NOMO-1 (cell line): ENCODE data around the gene RSPO3.
"Not testable (repeated sequence)": the region's sequence is repeated elsewhere in the genome, so short reads cannot be mapped to it uniquely, and the experiment has no call there.

Experiments used
- DNase-seq, 2 experiments: peaks; one replicate each; lab custom pipeline; 2025; ENCODE audit not compliant: unreplicated experiment in 2 of 2; lab: John Stamatoyannopoulos, UW

RSPO3 gene, protein sequence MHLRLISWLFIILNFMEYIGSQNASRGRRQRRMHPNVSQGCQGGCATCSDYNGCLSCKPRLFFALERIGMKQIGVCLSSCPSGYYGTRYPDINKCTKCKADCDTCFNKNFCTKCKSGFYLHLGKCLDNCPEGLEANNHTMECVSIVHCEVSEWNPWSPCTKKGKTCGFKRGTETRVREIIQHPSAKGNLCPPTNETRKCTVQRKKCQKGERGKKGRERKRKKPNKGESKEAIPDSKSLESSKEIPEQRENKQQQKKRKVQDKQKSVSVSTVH

DNA sequence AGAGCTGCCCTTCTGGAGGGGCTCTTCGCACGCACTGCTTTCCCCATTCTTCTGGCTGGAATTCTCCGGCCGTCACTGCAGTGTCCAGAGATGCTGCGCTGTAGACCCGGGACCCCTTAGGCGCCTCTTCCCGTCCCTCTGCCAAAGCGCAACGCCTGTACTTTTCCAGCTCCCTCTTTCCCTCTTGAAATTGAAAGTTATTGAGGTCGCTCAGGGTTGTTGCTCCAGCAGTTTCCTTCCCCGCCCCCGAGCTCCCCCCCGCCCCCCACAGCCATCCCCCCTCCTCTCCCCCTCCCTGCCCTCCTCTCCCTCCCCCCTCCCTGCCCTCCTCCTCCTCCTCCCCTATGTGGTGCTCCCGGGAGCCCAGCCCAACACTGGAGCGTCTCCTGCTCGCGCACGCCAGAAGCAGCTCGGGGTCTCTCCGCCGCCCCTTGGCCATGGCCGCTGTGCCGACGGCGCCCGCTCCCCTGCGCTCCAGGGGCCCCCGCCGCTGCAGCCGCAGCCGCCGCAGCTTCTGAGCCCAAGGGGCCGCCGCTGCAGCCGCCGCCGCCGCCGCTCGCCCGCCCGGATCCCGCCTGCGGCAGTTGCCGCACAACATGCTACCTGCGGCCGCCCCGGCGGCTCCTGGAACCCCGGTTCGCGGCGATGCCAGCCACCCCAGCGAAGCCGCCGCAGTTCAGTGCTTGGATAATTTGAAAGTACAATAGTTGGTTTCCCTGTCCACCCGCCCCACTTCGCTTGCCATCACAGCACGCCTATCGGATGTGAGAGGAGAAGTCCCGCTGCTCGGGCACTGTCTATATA lies at the start of gene RSPO3:
Gene RSPO3 (plus strand): TSS at position 374 of the 804 bp plus-strand sequence. CDS start 522 bp downstream, outside the sequence.
- peak; percentile 11 to 18 for DNase-seq

DNA sequence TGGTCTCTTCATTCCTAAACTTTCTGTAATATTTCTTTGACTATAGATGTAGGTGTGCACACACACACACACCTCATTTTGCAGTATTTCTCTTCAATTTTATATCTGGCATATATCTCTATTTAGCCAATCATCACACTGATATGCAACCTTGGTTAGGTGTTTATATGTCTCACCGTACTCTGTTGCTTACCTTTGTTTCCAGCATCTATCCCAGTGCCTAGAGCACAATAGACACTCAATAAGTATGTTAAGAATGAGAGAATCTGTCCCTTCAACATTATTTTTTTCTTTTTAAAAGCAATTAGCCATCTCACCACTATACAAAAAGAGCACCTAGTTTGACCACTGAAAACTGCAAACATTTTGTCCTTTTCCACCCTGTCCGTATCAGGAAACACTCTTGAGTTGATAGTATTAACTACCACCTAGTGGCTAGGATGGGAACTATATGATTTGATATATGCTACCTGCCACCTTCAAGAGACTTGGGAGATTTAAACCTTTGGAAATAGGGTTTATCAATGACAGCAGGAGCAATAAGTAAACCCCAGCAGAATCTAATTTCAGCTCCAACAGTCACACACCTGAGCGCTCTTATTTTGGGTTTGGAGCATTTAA lies 48.7 kb upstream of the RSPO3 start:
- no peak for DNase-seq

DNA sequence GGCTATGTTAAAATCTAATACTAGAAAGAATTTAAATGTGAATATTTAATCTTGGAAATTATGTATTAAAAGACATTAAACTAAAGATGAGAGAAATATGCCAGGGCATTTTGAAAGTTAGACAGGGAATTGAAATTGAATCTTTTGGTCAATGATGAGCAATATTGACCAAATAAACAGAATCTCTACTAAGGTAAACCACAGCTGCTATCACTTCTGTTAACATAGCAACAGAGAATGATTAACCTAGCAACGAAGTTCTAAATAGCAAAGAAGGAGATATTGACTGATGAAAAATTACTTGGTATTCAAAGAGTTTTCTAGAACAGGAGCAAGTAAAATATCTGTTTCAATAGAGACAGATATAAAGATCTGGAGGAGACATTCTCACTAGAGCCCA lies 45.2 kb upstream of the RSPO3 start:
- no peak for DNase-seq

DNA sequence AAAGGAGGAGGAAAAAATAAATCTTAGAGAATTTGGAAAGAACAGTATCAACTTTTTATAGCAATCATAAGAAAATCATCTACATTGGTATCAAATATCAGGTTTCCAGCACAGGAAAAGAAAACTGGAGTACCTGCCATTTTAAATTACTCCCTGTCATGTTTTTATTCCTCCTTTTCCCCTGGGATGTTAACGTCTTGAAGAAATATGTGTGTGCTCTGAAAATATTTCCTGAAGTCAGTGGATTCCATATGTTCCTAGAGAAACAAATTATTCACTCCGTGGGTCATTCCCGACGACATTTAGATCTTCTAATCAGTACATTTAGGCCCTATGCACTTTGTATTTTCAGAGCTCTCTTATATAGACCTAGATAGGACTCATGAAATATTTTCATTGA lies 42.0 kb upstream of the RSPO3 start:
- DNase-seq = no peak

DNA sequence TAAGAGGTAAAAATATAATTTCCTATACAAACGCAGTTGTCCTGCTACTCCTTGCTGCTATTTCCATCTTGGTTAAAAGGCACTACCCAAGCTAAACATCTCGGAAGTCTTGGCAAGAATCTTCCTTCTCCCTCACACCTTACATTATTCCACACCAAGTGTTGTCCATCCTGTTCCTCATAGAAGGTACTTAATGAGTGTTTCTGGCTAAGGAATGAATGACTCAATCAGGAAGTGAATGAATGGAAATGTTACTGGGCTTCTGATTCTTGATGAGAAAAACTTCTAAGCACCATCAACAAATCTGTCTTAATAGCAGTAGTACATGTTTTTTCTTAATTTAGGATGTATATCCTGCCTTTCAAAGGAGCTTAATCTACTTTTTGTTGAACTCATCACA lies 40.6 kb upstream of the RSPO3 start:
- no peak for DNase-seq

DNA sequence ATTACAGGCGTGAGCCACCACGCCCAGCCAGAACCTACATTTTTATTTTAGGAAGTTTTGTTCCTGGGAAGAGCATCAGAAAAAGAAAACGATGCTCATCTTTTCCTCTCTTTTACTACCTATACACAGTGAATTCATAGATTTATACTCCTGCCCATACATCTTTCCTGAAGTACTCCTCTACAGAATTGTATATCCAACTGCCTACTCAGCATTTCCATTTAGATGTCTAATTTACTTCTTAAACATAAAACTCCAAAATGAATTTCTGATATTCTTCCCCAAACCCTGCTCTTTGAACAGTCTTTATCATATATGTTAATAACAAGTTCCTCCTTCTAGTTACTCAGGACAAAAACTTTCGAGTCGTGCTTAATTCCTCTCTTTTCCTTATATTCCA lies 39.8 kb upstream of the RSPO3 start:
- DNase-seq = no peak

DNA sequence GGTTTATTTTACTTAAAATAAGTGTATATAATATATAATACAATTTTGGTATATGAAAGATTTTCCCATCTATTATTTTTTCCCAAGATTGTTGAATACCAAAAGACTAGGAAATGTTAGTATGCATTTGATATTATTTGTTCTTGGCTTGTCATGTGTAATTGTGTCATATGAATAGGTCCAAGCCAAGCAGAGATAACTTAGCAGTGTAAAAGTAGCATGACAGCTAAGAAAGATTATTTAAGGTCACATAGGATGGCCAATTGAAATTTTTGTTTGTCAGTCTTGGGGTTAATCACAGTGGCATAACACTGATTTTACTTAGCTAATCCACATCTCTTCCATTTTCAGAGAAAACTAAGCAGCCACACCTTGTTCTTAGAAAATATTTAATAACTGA lies 38.8 kb upstream of the RSPO3 start:
- no peak for DNase-seq

DNA sequence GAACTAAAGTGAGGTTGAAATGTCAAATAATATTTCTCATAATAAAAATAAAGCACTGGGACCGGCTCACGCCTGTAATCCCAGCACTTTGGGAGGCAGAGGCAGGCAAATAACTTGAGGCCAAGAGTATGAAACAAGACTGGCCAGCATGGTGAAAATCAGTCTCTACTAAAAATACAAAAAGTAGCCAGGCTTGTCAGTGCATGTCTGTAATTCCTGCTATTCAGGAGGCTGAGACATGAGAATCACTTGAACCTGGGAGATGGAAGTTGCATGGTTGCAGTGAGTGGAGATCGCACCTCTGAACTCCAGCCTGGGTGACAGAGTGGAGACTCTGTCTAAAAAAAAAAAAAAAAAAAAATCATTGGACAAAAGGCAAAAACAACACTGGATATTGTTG lies 38.4 kb upstream of the RSPO3 start:
- DNase-seq = no peak

DNA sequence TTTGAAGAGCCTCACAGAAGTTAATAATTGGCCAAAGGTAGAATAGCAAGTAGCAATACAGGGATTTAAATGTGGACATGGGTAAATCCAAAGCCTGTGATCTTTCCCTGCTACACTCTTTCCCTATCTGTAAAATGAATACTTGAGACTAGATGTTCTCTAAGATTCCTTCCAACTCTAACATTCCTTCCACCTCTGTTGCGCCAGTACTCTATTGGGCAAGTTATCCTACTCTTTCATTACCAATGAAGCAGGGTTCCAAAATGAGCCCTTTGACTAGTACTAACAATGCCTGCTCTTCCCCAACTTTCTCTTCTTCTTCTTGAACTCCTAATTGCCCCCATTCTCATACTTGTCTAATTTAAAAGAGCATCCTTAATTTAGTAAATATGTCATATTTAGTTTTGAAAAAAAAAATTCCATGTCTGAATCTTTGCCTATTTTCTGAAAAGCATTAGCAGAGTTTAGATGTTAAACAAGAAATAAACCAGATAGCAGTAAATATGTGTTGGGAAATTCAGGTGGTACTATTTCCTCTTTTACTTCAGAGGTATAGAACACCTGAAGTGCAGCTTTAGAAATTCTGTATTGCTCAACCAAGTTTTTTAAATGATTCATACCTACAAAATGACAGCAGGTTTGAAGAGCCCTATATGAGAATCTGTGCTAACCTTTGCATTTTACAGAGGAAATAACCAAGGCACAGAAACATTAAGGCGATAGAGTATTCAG lies 35.1 kb upstream of the RSPO3 start:
- no peak for DNase-seq

DNA sequence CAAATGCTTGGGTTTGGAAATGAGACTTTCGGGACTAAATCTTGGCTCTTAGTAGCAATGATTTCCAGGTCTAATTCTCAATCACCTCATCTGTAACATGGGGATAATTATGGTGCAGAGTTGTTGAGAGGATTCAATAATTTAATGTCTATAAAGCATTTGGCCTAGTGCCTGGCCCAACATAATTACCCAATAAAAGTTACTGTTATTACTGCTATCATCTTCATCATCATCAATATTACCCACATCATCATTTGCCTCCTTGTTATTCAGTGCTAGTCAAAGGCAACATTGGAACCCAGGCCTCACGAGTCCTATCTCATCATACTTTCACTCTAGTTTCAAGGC lies 34.5 kb upstream of the RSPO3 start:
- DNase-seq = no peak

DNA sequence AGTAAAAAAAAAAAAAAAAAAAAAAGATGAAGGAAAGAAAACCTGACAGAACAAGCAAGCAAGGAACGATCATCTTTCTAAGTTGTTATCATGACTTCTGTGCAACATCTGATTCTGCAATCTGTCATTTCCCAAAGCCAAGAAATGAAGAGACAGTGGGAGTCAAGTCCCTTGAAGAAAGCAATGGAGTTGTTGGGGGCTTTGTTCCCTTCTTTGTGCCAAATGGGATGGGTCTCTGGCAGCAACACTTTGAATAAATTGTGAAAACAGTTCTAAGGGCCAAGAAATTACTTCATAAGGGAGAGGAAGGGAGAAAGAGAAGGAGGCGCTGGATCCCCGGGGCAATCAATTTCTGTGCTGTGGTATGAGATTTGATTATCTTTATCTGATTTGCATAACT lies 33.3 kb upstream of the RSPO3 start:
- no peak for DNase-seq

DNA sequence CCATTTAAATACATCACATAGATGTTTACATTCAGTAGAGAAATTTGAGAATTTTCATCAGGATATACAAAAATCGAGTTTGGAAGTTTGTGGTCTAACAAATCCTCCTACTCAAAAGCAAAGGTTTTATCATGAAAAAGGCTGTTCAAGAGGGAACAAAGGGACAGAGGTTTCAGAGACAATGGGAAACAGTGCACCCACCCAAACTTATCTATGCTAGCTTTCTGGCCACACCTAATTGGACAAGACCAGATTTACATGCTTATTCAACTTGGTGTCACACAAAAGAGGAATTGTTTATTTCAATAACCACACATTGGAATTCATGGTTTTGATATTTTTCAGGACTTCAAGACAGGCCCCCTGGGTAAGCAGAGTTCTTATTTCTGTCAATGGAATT lies 28.4 kb upstream of the RSPO3 start:
- DNase-seq = no peak

DNA sequence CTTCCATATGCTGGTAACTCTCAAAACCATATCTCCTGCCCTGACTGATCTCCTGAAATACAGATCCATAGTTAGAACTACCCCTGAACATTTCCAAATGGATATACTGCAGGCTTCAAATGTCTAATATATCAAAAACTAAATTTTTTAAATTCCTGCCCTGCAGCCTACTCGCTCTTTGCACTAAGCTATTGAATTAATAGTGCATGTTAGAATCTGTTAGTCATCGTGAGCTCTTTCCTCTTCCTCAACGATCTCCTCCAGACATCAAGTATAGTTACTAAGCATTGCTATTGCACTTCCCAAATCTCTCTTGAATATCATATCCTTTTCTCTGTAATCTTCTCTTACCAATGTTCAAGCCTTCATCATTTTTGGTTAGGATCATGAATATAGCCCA lies 26.0 kb upstream of the RSPO3 start:
- DNase-seq = no peak

DNA sequence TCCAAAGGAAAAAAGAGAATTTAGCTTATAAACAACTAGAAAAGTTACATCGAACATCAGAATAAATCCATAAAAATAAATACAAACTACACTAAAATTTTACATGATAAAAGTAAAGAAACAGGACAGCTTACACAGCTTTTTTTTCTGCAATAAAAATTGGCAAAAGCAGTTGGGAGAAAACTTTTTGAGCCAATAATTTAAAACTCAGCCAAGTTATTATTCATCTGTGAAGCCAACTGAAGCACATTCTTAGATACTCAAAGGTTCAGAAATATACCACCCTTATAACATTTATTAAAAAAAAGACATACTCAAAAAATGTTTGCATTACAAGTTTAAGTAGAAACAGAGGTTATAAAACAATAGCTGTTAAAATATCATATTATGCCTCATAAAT lies 23.7 kb upstream of the RSPO3 start:
- DNase-seq = no peak

DNA sequence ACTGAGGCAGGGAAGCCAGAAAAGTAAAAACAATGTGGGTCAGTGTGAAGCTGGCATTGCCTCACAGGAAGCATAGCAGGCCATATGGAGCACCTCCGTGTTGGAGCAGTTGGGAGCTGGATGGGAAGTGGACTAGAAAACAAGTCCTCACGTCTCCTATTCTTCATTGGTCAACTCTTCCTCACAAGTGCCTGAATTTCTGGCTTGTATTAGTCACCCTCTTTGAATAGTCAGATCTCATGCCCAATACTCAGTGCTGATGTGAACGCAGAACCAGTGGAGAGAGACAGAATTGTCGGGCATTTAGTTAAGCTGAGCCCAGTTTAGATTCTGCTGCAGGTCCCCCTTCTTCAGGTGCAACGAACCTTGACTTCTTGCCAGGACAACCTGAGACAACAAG lies 22.3 kb upstream of the RSPO3 start:
- DNase-seq = no peak

DNA sequence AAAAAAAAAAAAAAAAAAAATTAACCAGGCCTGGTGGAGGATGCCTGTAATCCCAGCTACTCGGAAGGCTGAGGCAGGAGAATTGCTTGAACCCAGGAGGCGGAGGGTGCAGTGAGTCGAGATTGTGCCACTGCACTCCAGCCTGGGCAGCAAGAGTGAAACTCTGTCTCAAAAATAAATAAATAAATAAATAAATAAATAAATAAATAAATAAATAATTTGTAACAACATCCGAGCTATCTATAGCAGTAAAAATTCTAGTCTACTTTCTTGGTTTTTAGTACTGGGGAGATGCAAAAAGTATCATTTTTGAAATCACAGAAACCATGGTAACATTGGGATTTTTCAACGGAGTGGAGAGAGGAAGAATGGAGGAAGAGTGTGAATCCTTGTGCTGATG lies 21.0 kb upstream of the RSPO3 start:
- DNase-seq = not testable (repeated sequence)

DNA sequence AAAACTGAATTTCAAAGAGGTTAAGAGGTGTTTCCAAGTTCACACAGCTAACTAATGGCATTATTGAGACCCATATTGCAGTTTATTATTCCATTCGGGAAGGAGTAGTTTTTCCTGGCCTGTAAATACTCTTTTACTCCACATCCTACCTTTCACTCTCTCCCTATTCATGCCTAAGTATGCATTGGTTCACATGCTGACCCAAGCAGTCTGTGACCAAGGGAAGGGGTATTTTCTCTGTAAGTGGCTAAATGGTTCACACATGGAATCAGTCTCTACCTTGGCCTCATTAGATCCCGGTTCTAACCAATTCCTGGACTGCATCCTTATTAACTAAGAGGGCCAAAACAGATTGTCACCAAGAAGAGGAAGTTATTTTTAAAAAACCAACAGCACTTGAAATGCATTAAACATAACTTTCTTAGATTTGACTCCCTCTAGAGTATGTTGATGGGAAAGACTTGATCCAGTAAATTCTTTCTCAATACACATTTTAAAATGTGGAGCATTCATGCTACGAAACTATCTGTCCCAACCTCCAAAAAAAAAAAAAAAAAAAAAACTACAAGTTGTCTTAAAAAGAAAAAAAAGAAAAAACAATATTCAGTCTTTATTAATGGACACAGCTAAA lies 17.8 kb upstream of the RSPO3 start:
- DNase-seq = peak; percentile 12 to 76

DNA sequence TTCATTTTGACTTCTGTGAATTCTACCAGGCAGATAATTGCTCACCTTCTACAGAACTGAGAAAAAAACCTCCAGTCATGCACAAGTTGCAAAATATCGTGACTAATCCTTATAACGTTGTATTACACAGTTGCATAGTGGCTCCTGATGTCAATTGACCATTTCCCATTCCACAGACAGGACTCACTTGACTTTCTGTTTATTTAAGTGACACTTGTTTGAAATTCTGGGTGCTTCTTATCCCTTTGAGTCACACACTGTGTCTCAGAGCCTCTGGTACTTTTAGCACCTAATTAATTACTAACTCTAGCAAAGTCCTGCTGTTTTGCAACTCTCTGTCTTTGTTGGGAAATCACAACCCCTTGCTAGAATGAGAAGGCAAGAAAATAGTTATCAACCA lies 16.2 kb upstream of the RSPO3 start:
- peak; percentile 71 to 92 for DNase-seq

DNA sequence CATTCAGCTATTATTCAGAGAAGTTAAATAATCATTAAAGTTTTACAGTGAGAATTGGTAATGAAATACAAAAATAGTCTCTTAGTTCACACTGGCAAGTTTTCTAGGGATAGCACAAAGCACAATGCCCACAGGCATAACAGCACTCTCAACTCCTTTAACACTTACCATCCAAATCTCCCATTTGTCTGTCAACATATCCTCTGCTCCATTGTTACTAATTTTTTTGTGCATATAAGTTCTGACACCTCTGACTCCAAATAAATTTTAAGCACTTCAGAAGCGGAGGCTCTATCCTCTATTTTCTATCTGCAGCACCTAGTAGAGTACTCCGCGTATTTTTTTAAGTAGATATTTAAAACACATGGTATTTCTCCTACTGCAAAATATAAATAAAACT lies 15.6 kb upstream of the RSPO3 start:
- no peak for DNase-seq

DNA sequence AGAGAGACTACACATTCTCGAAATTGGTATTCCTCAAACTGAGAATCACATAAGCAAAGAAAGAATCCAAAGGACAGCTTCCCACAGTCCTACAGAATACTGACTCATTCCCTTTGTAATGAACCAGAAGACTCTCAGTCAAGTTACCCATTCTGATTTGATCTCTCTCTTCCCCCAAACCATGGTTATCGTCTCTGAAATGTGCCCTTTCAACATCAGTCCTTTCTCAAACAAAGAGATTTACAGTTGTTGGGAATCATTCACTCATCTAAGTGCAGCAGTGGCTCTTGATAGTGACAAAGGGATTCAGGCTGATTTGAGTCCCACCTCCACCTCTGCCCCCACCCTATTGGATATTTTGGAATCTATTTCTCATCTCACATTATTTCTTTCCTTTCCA lies 15.0 kb upstream of the RSPO3 start:
- DNase-seq = no peak

DNA sequence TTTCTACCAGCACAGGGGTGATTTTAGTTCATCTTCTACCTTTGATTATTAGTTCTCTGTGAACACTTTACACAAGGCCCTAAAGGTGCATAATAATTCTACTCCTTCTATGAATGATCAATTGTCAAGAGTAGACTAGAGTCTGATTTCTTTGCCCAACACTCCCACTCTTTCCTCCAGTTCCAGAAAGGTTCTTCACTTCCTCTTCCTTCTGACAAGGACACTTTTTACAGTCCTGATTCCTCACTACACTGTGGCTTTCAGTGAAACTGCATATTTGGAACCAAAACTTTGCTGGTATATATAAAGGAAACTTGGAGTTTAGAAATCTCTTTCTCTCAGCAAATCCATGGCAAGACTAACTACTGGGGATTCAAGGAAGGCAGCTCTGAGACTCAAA lies 10.6 kb upstream of the RSPO3 start:
- peak in 1 of 2 experiments; percentile 3 for DNase-seq
